ENCODE measurements around the gene FOXN3. TPM values are rescaled to one million over a fixed set of nuclear protein-coding genes. Genes with fewer than 3 reads are reported as not detected.

The FOXN3 gene
- total RNA-seq, 1 experiment from 2014 or later = 125 TPM

DNA sequence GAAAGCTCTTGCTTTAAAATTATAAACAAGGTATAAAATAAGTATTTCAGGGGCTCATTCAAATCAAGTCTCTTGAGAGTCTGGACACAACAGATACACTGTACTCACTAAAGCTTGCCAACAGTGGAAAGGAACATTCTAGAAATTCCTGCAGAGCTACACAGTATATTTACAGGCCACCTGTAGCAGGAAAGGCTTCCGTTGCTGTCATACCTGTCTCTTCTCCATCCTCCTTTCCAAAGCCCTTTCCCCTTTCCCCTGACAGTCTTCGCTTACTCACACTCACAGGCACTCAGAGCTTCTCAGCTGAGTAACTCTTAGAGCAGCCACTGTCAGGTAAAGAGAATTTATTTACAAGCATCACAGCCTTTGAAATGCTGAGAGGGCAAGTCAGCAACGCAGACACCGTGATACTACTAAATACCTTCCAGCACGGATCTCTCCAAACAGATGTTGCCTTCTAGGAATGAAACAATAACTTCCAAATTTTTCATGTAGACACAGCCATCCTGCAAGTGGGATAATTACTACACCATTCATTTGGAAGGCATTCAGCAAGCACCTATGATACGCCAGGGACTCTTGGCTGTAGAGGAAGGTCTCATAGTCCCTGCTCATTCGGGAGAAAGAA is 167.9 kb downstream of the FOXN3 start:
- H3K14ac ChIP-seq (ENCODE audit: insufficient read depth, low read length) = no peak overlapping the region
- no peaks in the 10 kb centered on the region for H3K27me3 Mint-ChIP-seq (ENCODE audit: low read depth)
- H3K4me3 Mint-ChIP-seq = no peak overlapping the region
- no peak overlapping the region for H3K23ac ChIP-seq (ENCODE audit: insufficient read length, low read depth, low read length)
- no peak overlapping the region for H4K91ac ChIP-seq (ENCODE audit: insufficient read length, low read depth, low read length)
- no peak overlapping the region for H4K5ac ChIP-seq (ENCODE audit: insufficient read length, low read depth, low read length)
- no peaks in the 10 kb centered on the region for H3K9me3 ChIP-seq (ENCODE audit: control insufficient read depth, low read depth, low read length)
- peaks cover 15 to 25% (median 16%) of the 10 kb centered on the region in 3 experiments; a peak in 5 of 7 replicates for H3K36me3 Mint-ChIP-seq (ENCODE audit: insufficient read depth in 1 of 3, low read depth in 3 of 3)
- no peaks in the 10 kb centered on the region for H3K23me2 ChIP-seq (ENCODE audit: insufficient read length, low read depth, low read length, poor library complexity, severe bottlenecking)
- H3K9me3 Mint-ChIP-seq = peaks cover 0 to 3% of the 10 kb centered on the region in 2 experiments; a peak in 2 of 5 replicates
- no peak overlapping the region for H2AFZ ChIP-seq (ENCODE audit: low read length)
- DNase-seq = peak; percentile 39
- no peak overlapping the region for H3K18ac ChIP-seq (ENCODE audit: insufficient read length, low read depth, low read length)
- TF ChIP-seq CTCF (conservative IDR thresholded peaks at IDR 0.05) = no peak
- H3K79me2 ChIP-seq (ENCODE audit: insufficient read depth, low read length) = peaks cover 8% of the 10 kb centered on the region; the same call in 1 of the 2 replicates
- H2BK120ac ChIP-seq (ENCODE audit: low read depth, low read length, poor library complexity, severe bottlenecking) = no peak overlapping the region
- no peak overlapping the region for H2BK12ac ChIP-seq (ENCODE audit: insufficient read length, low read depth, low read length)
- no peak overlapping the region for H2AK5ac ChIP-seq (ENCODE audit: insufficient read length, low read length)
- H3K79me1 ChIP-seq (ENCODE audit: insufficient read depth, low read depth, low read length, poor library complexity, severe bottlenecking) = peaks cover 9% of the 10 kb centered on the region
- H2BK20ac ChIP-seq (ENCODE audit: low read depth, low read length, poor library complexity, severe bottlenecking) = no peak overlapping the region
- peaks cover 2% of the 10 kb centered on the region for H4K20me1 ChIP-seq (ENCODE audit: control insufficient read depth, insufficient read depth, insufficient read length)
- H3K4me1 ChIP-seq (ENCODE audit: insufficient read depth, low read length) = peaks cover 6% of the 10 kb centered on the region; the same call in 1 of the 2 replicates
- peak overlapping the region in 2 of 3 experiments; percentile 28 to 53; a peak in 3 of 7 replicates for H3K27ac Mint-ChIP-seq
- H3K4ac ChIP-seq (ENCODE audit: low read depth, low read length) = no peak overlapping the region
- H3T11ph ChIP-seq (ENCODE audit: low read length) = no peak overlapping the region
- no peaks in the 10 kb centered on the region for H3K27me3 ChIP-seq (ENCODE audit: insufficient read depth, low read length)
- H3K4me2 ChIP-seq (ENCODE audit: insufficient read depth, insufficient read length, low read length) = peak overlapping the region; percentile 3
- H4K8ac ChIP-seq (replicated peaks; ENCODE audit: insufficient read length, low read depth, low read length) = no peak overlapping the region
- H2BK15ac ChIP-seq (ENCODE audit: low read depth, low read length) = no peak overlapping the region
- H2BK5ac ChIP-seq (ENCODE audit: insufficient read length, low read length) = peak overlapping the region; percentile 3
- no peak overlapping the region for H3K27ac ChIP-seq (ENCODE audit: insufficient read length, low read depth, low read length)
- H3K9ac ChIP-seq (ENCODE audit: extremely low read depth, insufficient read length, low read length) = no peak overlapping the region
- H3K56ac ChIP-seq (ENCODE audit: insufficient read length, low read depth, low read length) = no peak overlapping the region
- WGBS (ENCODE audit: extremely low coverage, insufficient read length, low lambda C conversion rate) = no CpG with 5 or more reads among the region's 7 CpGs
- H3K4me1 Mint-ChIP-seq = peaks cover 38 to 40% of the 10 kb centered on the region in 2 experiments
